HL-60/S4 treated with phorbol 12-myristate 13-acetate at 8.2 ng/mL for 4 days and 3 days (cell line): ENCODE results near the gene KCNMA1.

Experiments used
- in situ Hi-C: fragments of 300-500 bp; cut with MboI; formaldehyde crosslinking; loops from 2 replicates; pipeline ENCODE4 v1.15.0; 2022; ENCODE audit warnings: low sequenced_read_pairs

The KCNMA1 gene

GRCh38 chr10:77406764-77407430 lies 230.7 kb downstream of the KCNMA1 start:
- in situ Hi-C loops = no loop called here

- in situ Hi-C loops = no loop called here
Observed at GRCh38 chr10:77405771-77406241, 231.8 kb downstream of the KCNMA1 start.

- in situ Hi-C loops = no loop called here
Observed at GRCh38 chr10:77404810-77405209, 232.8 kb downstream of the KCNMA1 start.

GRCh38 chr10:77403761-77404160 lies 233.8 kb downstream of the KCNMA1 start:
- in situ Hi-C loops = no loop called here

- in situ Hi-C loops = no loop called here
Observed at GRCh38 chr10:77401683-77402082, 235.9 kb downstream of the KCNMA1 start.

- in situ Hi-C loops = no loop called here
Observed at GRCh38 chr10:77400033-77400432, 237.6 kb downstream of the KCNMA1 start.

GRCh38 chr10:77398986-77399755 lies 238.4 kb downstream of the KCNMA1 start:
- in situ Hi-C loops = loop anchor here (25.0 kb wide), 1 partner anchor 238 kb away; the partner anchor contains the start of gene KCNMA1

GRCh38 chr10:77398558-77398957 lies 239.1 kb downstream of the KCNMA1 start:
- in situ Hi-C loops = loop anchor here (25.0 kb wide), 1 partner anchor 239 kb away; the partner anchor contains the start of gene KCNMA1

- in situ Hi-C loops = loop anchor here (25.0 kb wide), 1 partner anchor 240 kb away; the partner anchor contains the start of gene KCNMA1
Observed at GRCh38 chr10:77397103-77397502, 240.5 kb downstream of the KCNMA1 start.

- in situ Hi-C loops = loop anchor here (25.0 kb wide), 1 partner anchor 241 kb away; the partner anchor contains the start of gene KCNMA1
Observed at GRCh38 chr10:77396290-77396689, 241.3 kb downstream of the KCNMA1 start.

- in situ Hi-C loops = loop anchor here (25.0 kb wide), 1 partner anchor 243 kb away; the partner anchor contains the start of gene KCNMA1
Observed at GRCh38 chr10:77393821-77394501, 243.6 kb downstream of the KCNMA1 start.

GRCh38 chr10:77393411-77393810 lies 244.2 kb downstream of the KCNMA1 start:
- in situ Hi-C loops = loop anchor here (25.0 kb wide), 1 partner anchor 244 kb away; the partner anchor contains the start of gene KCNMA1

GRCh38 chr10:77392851-77393250 lies 244.8 kb downstream of the KCNMA1 start:
- in situ Hi-C loops = loop anchor here (25.0 kb wide), 1 partner anchor 244 kb away; the partner anchor contains the start of gene KCNMA1

GRCh38 chr10:77392236-77392721 lies 245.3 kb downstream of the KCNMA1 start:
- in situ Hi-C loops = loop anchor here (25.0 kb wide), 1 partner anchor 245 kb away; the partner anchor contains the start of gene KCNMA1

GRCh38 chr10:77391605-77392235 lies 245.9 kb downstream of the KCNMA1 start:
- in situ Hi-C loops = loop anchor here (25.0 kb wide), 1 partner anchor 246 kb away; the partner anchor contains the start of gene KCNMA1

- in situ Hi-C loops = loop anchor here (25.0 kb wide), 1 partner anchor 247 kb away; the partner anchor contains the start of gene KCNMA1
Observed at GRCh38 chr10:77390481-77390891, 247.1 kb downstream of the KCNMA1 start.

GRCh38 chr10:77388571-77389100 lies 249.0 kb downstream of the KCNMA1 start:
- in situ Hi-C loops = loop anchor here (25.0 kb wide), 1 partner anchor 249 kb away; the partner anchor contains the start of gene KCNMA1

GRCh38 chr10:77387701-77388100 lies 249.9 kb downstream of the KCNMA1 start:
- in situ Hi-C loops = loop anchor here (25.0 kb wide), 1 partner anchor 250 kb away; the partner anchor contains the start of gene KCNMA1

GRCh38 chr10:77387247-77387646 lies 250.4 kb downstream of the KCNMA1 start:
- in situ Hi-C loops = loop anchor here (25.0 kb wide), 1 partner anchor 250 kb away; the partner anchor contains the start of gene KCNMA1
